HG03439 (cell line): ENCODE data around the gene GAS2L2.
A peak's percentile ranks its signal among the peaks of the same experiment; 100 is the strongest.
"Not testable (repeated sequence)": the region's sequence is repeated elsewhere in the genome, so short reads cannot be mapped to it uniquely, and the experiment has no call there.

Source experiments
- ATAC-seq: cut with Tn5 transposase; IDR thresholded peaks from one replicate; pipeline ENCODE4 v1.9.1; 2021; ENCODE audit warnings: mild to moderate bottlenecking, moderate library complexity; ENCODE audit not compliant: unreplicated experiment

Gene GAS2L2

GRCh38 chr17:35773679-35774425 is 20.8 kb upstream of the GAS2L2 start:
- ATAC-seq, result no peak

- ATAC-seq, result no peak
Measured at GRCh38 chr17:35773129-35773528, 20.1 kb upstream of the GAS2L2 start.

GRCh38 chr17:35769895-35770486 is 17.0 kb upstream of the GAS2L2 start:
- no peak for ATAC-seq

- no peak for ATAC-seq
Measured at GRCh38 chr17:35768797-35769196, 15.8 kb upstream of the GAS2L2 start.

GRCh38 chr17:35766903-35767510 is 14.0 kb upstream of the GAS2L2 start:
- no peak for ATAC-seq

- ATAC-seq, result no peak
Measured at GRCh38 chr17:35766489-35766877, 13.4 kb upstream of the GAS2L2 start.

GRCh38 chr17:35765756-35766488 is 12.9 kb upstream of the GAS2L2 start:
- ATAC-seq, result no peak

GRCh38 chr17:35765086-35765710 is 12.2 kb upstream of the GAS2L2 start:
- ATAC-seq, result no peak

- ATAC-seq, result peak; percentile 74
Measured at GRCh38 chr17:35764123-35764991, 11.3 kb upstream of the GAS2L2 start.

- ATAC-seq, result no peak
Measured at GRCh38 chr17:35763767-35764122, 10.7 kb upstream of the GAS2L2 start.

- no peak for ATAC-seq
Measured at GRCh38 chr17:35761601-35762000, 8.6 kb upstream of the GAS2L2 start.

GRCh38 chr17:35760587-35760986 is 7.5 kb upstream of the GAS2L2 start, which contains the start of gene C17orf50:
Gene C17orf50, plus strand, starts transcription at chr17:35760887. Its CDS starts 55 bp downstream, at chr17:35760942.
- no peak for ATAC-seq

- no peak for ATAC-seq
Measured at GRCh38 chr17:35757243-35757642, 4.2 kb upstream of the GAS2L2 start.

- no peak for ATAC-seq
Measured at GRCh38 chr17:35752471-35752870, 568 bp downstream of the GAS2L2 start.

- ATAC-seq, result not testable (repeated sequence)
Measured at GRCh38 chr17:35751541-35751940, 1.5 kb downstream of the GAS2L2 start.

- no peak for ATAC-seq
Measured at GRCh38 chr17:35750526-35751395, 2.3 kb downstream of the GAS2L2 start.

GRCh38 chr17:35749560-35750412 is 3.3 kb downstream of the GAS2L2 start:
- ATAC-seq, result no peak

- no peak for ATAC-seq
Measured at GRCh38 chr17:35748979-35749378, 4.1 kb downstream of the GAS2L2 start.
